Peyer's patch (tissue), 4 donors: ENCODE data around the gene SLC2A10. TPM values are rescaled to one million over a fixed set of nuclear protein-coding genes. Genes with fewer than 3 reads are reported as not detected.

ENCODE experiments used
- DNase-seq, 3 donors: peaks; one replicate each; pipeline ENCODE4 v3.0.0-alpha.2; 2017 to 2019
- H3K27ac ChIP-seq, 4 donors: fragments of 200-600 bp; sonication (generic); one replicate each; pipeline ENCODE4 v1.5.1; 2016 to 2019
- H3K27me3 ChIP-seq, 2 donors: fragments of 200-600 bp; sonication (generic); one replicate each; pipeline ENCODE4 v1.5.1; 2019
- H3K36me3 ChIP-seq, 3 donors: fragments of 200-600 bp; sonication (generic); one replicate each; pipeline ENCODE4 v1.5.1; 2016 to 2019
- H3K4me1 ChIP-seq, 4 donors: fragments of 200-600 bp; sonication (generic); one replicate each; pipeline ENCODE4 v1.5.1; 2016 to 2019
- H3K4me3 ChIP-seq, 4 donors: fragments of 200-600 bp; sonication (generic); 1 replicate in 3 of 4; 2 replicates in 1 of 4; pipeline ENCODE4 v1.5.1; 2016 to 2019; ENCODE audit warnings: mild to moderate bottlenecking in 1 of 4
- H3K9me3 ChIP-seq, 4 donors: fragments of 200-600 bp; sonication (generic); one replicate each; pipeline ENCODE4 v1.5.1; 2016 to 2019; ENCODE audit warnings: mild to moderate bottlenecking in 1 of 4
- POLR2A ChIP-seq, 2 donors: fragments of 450-650 bp; IDR thresholded peaks; one replicate each; pipeline ENCODE4 v1.5.1; 2017; ENCODE audit warnings: antibody characterized with exemption in 2 of 2, mild to moderate bottlenecking in 2 of 2, moderate library complexity in 2 of 2
- total RNA-seq, 4 donors: library from RNA; depleted of rRNA; stranded (reverse); fragments of >200 nt; gene quantifications; one replicate each; pipeline ENCODE4 v1.1.0, GENCODE V29; 2016
- TF ChIP-seq, protein P1 (sequence below), 6 experiments: fragments of 450-650 bp in 4 of 6; fragments of 200-600 bp in 2 of 6; sonication (generic) in 1 of 6; IDR thresholded peaks; one replicate each; pipeline ENCODE4 v1.5.1; 2017 to 2019; ENCODE audit warnings: antibody characterized with exemption in 6 of 6, mild to moderate bottlenecking in 3 of 6, moderate library complexity in 1 of 6

Gene SLC2A10
- total RNA-seq, 4 donors from 2014 or later: 8.3 to 19.0 (median 15.4) TPM

DNA sequence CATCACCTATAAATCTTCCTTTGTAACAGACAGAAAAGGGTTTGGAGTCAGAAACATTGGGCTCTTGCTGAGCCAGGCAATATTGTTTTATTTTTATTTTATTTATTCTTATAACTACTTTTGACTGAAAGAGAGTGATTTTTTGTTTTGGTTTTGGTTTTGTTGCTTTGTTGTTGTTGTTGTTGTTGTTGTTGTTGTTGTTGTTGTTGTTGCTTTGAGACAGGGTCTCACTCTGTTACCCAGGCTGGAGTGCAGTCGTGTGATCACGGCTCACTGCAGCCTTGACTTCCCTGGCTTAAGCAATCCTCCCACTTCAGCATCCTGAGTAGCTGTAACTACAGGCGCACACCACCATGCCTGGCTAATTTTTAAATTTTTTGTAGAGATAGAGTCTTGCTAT, 43.1 kb upstream of the SLC2A10 start:
- H3K36me3 ChIP-seq: no peaks in the 10 kb centered on the region
- H3K27me3 ChIP-seq: no peaks in the 10 kb centered on the region
- H3K27ac ChIP-seq: no peak overlapping the region
- no peak overlapping the region for H3K4me3 ChIP-seq
- no peak for DNase-seq
- H3K9me3 ChIP-seq: peaks cover 0 to 5% (median 2%) of the 10 kb centered on the region in 4 donors
- no peaks in the 10 kb centered on the region for H3K4me1 ChIP-seq
- TF ChIP-seq, protein P1, sequence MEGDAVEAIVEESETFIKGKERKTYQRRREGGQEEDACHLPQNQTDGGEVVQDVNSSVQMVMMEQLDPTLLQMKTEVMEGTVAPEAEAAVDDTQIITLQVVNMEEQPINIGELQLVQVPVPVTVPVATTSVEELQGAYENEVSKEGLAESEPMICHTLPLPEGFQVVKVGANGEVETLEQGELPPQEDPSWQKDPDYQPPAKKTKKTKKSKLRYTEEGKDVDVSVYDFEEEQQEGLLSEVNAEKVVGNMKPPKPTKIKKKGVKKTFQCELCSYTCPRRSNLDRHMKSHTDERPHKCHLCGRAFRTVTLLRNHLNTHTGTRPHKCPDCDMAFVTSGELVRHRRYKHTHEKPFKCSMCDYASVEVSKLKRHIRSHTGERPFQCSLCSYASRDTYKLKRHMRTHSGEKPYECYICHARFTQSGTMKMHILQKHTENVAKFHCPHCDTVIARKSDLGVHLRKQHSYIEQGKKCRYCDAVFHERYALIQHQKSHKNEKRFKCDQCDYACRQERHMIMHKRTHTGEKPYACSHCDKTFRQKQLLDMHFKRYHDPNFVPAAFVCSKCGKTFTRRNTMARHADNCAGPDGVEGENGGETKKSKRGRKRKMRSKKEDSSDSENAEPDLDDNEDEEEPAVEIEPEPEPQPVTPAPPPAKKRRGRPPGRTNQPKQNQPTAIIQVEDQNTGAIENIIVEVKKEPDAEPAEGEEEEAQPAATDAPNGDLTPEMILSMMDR (IDR thresholded peaks at IDR 0.05): no peak
- no peak for TF ChIP-seq POLR2A (IDR thresholded peaks at IDR 0.05)

DNA sequence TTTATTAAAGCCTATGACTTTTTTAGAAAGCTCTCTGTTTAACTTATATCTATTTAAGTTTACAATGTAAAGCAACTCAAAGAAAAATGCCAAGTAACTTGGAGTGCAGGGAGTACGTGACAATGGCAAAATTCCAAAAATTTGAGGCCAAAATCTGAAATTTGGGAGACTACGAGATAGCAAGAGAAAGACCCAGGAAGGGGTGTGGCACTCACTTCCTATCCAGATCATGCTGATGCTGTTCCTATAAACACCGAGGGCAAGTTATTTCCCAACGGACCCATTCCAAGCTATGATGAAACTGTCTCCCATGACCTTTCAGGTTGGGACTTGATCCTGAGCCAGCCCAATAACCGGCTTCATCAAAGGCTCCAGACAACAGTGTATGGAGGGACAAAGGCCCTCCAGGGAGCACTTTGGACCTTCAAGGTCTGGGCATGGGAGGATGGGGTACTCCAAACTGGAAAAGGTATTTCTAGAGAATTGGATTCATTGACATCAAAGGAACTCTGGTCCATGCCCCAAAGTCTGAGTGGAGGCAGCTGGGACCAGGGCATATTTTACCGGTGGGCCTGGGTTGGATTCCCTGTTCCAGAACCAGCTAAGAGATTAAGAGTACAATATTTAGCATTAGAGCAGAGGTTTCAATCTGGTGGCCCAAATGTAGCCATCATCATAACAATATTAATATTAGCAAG, 42.5 kb upstream of the SLC2A10 start:
- Histone ChIP-seq H3K9me3 (peaks cover 0 to 6% (median 2%) of the 10 kb centered on the region in 4 donors), H3K4me3 (no peak overlapping the region), H3K36me3 (no peaks in the 10 kb centered on the region), H3K27me3 (no peaks in the 10 kb centered on the region), H3K4me1 (no peaks in the 10 kb centered on the region), H3K27ac (no peak overlapping the region)
- DNase-seq: no peak
- no peak for TF ChIP-seq POLR2A (IDR thresholded peaks at IDR 0.05)
- TF ChIP-seq, protein P1 (IDR thresholded peaks at IDR 0.05): no peak

DNA sequence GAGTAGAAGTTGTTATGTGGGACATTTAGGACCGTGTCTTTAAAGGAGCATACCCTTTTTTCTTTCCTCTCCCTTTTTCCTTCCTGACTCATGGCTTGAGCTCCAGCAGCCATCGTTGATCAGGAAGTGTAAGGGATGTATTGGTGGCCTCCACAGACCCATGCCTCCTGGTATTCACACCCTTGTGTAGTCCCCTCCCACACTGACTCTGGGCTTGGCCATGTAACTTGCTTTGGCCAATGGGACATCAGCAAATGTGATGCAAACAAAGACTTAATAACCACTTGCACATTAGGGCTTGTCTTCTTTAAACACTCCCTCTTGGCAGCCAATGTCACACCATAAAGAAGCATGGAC, 39.2 kb upstream of the SLC2A10 start:
- Histone ChIP-seq H3K36me3 (no peaks in the 10 kb centered on the region), H3K27ac (no peak overlapping the region), H3K4me3 (no peak overlapping the region), H3K9me3 (peaks cover 0 to 6% (median 2%) of the 10 kb centered on the region in 4 donors), H3K27me3 (no peaks in the 10 kb centered on the region), H3K4me1 (no peaks in the 10 kb centered on the region)
- no peak for DNase-seq
- no peak for TF ChIP-seq POLR2A (IDR thresholded peaks at IDR 0.05)
- TF ChIP-seq, protein P1 (IDR thresholded peaks at IDR 0.05): no peak

DNA sequence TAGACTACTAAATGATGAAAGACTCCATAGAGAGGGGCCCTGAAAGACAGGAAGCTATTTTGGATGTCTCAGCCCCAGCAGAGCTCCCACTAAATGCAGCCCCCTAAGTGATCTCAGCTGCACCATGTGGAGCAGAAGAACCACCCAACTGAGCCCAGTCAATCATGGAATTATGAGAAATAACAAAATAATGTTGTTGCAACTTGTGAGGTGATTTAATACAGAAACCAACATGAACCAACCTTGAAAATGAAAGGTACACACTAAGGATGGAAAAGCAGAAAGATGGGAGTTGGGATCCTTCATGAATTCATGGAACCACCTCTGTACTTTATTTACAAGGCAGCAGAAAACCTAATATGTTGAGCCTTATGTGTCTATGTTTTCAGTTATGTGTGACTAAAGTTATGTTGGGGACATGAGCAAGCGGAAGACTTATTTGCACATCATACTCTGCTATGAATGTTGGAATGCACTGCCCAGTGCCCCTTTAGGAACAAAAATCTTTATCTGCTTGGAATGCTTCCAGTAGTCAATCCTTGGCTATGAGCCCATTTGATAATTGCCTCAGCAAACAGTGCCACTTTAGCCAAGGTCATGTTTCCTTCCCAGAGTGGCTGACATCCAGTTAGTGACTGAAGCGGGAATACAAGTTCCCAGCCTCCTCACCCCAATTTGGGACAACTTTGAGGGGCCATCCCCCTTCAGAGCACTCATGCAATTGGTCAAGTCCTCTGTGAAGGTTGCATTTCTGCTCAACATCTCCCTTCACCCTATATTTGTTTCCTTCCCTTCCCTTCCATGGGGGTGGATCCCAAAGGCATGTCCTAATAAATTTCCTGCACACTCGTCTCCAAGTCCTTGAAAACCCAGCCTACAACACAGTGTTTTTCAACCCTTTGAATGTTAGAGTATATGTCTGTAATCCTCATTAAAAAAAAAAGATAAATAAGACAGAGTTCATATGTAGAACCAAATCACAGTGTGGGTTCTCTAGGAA, 38.6 kb upstream of the SLC2A10 start:
- Histone ChIP-seq H3K27me3 (no peaks in the 10 kb centered on the region), H3K4me1 (no peaks in the 10 kb centered on the region), H3K27ac (no peak overlapping the region), H3K4me3 (no peak overlapping the region), H3K9me3 (peaks cover 0 to 6% (median 2%) of the 10 kb centered on the region in 4 donors), H3K36me3 (no peaks in the 10 kb centered on the region)
- no peak for TF ChIP-seq POLR2A (IDR thresholded peaks at IDR 0.05)
- TF ChIP-seq, protein P1 (IDR thresholded peaks at IDR 0.05): no peak
- DNase-seq: no peak

DNA sequence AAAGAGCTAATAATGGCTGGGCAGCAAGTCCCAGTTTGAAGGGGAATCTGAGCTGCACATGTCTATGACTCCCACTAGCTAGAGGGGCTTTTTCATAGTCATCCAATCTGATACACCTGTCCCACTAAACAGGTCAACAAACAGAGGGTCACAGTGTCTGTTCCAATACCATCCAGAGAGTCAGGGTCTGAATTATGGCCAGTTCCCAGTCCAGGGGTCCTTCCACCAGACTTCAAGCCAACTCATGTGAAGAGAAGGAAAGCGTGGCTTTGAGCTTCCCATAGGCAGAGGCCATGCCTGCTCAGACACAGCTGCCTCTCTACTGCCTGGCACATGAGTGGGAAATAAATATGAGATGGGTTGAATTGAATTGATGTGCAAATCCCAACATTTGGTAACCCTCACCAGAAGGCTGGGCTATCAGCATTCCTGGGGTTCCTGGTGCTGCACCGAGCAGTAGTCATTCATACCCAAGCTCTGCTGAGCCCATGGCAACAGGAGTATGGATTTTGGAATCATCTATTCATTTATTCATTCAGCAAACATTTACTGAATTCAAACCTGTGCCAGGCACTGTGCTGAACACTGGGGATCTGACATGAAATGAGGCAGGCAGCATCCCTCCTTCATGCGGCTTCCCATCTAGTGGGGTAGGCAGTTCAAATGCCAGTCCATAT, 37.4 kb upstream of the SLC2A10 start:
- Histone ChIP-seq H3K9me3 (peaks cover 0 to 6% (median 2%) of the 10 kb centered on the region in 4 donors), H3K36me3 (no peaks in the 10 kb centered on the region), H3K4me3 (no peak overlapping the region), H3K4me1 (no peaks in the 10 kb centered on the region), H3K27me3 (no peaks in the 10 kb centered on the region), H3K27ac (no peak overlapping the region)
- TF ChIP-seq, protein P1 (IDR thresholded peaks at IDR 0.05): no peak
- TF ChIP-seq POLR2A (IDR thresholded peaks at IDR 0.05): no peak
- DNase-seq: no peak
